GM23338 (cell line): Measurements from ENCODE around the gene COTL1.

Source experiments
- CREB1 ChIP-seq: fragments of 250-450 bp; sonication (Bioruptor Pico); IDR thresholded peaks from 2 replicates; pipeline ENCODE4 v1.5.0; 2020; ENCODE audit warnings: low read depth, mild to moderate bottlenecking, moderate library complexity
- EZH2 ChIP-seq: fragments of 200-600 bp; sonication (generic); IDR thresholded peaks from one replicate; pipeline ENCODE4 v1.8.0; 2017; ENCODE audit warnings: antibody characterized with exemption, mild to moderate bottlenecking, low read depth; ENCODE audit not compliant: unreplicated experiment
- EZH2phosphoT487 ChIP-seq: fragments of 200-600 bp; sonication (generic); IDR thresholded peaks from one replicate; pipeline ENCODE4 v1.8.1; 2018; ENCODE audit warnings: antibody characterized with exemption; ENCODE audit not compliant: unreplicated experiment
- JUNB ChIP-seq: IDR thresholded peaks from one replicate; pipeline ENCODE4 v1.6.1; 2016; ENCODE audit warnings: antibody characterized with exemption; ENCODE audit not compliant: unreplicated experiment
- NANOG ChIP-seq: IDR thresholded peaks from 2 replicates; pipeline ENCODE4 v1.6.1; 2016; ENCODE audit warnings: antibody characterized with exemption, borderline replicate concordance
- POLR2AphosphoS5 ChIP-seq: IDR thresholded peaks from 2 replicates; pipeline ENCODE4 v1.6.1; 2016; ENCODE audit warnings: antibody characterized with exemption, low read depth
- ZNF114 ChIP-seq: fragments of 250-450 bp; sonication (Bioruptor Pico); IDR thresholded peaks from 2 replicates; pipeline ENCODE4 v1.5.0; 2020; ENCODE audit warnings: mild to moderate bottlenecking, moderate library complexity
- ZNF331 ChIP-seq: fragments of 250-450 bp; sonication (Bioruptor Pico); IDR thresholded peaks from 2 replicates; pipeline ENCODE4 v1.5.0; 2020; ENCODE audit warnings: low read depth, mild to moderate bottlenecking, moderate library complexity
- TF ChIP-seq, protein P1 (sequence below), 2 experiments: fragments of 200-600 bp in 1 of 2; sonication (generic) in 1 of 2; conservative IDR thresholded peaks; 2 replicates each; pipeline versions ENCODE4 v1.5.1 to v1.6.1; 2016 to 2017; ENCODE audit warnings: antibody characterized with exemption in 2 of 2, low read depth in 2 of 2, mild to moderate bottlenecking in 2 of 2, moderate library complexity in 1 of 2
- TF ChIP-seq, protein P2 (sequence below): IDR thresholded peaks from one replicate; pipeline ENCODE4 v1.6.1; 2018; ENCODE audit warnings: antibody characterized with exemption; ENCODE audit not compliant: unreplicated experiment
- TF ChIP-seq, protein P3 (sequence below): fragments of 250-450 bp; sonication (Bioruptor Pico); IDR thresholded peaks from 2 replicates; pipeline ENCODE4 v1.5.0; 2020; ENCODE audit warnings: mild to moderate bottlenecking, moderate library complexity

DNA sequence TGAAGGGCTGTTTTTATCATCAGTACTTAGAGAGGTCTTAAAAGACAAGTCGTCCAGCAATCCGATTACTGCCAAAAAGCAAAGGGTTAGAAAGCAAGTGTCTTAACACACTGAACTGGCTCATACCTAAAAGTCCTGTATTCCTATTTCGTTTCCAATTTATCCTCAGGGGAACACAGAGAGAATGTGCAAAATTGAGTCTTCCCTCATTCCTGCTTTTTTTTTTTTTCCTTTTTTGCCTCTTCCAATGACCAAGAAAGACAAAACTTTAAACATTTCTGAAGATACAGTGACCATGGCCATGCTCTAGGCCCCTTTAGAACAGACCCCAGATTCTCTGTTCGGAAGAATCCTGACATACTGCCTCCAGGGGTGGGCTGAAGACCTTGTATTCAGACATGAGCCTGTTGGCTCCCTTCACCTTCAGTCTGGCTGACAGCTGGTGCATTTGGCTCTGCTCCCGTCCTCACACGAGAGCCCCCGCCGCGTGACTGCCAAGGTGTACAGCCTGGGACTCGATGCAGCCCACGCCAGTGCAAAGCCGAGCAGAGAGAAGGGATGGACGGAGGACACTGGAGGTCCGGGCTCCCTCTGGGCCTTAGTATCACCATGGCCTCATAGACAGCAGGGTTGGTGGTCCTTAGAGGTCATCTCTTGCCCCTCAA, 47.0 kb downstream of the COTL1 start:
- TF ChIP-seq, protein P1, sequence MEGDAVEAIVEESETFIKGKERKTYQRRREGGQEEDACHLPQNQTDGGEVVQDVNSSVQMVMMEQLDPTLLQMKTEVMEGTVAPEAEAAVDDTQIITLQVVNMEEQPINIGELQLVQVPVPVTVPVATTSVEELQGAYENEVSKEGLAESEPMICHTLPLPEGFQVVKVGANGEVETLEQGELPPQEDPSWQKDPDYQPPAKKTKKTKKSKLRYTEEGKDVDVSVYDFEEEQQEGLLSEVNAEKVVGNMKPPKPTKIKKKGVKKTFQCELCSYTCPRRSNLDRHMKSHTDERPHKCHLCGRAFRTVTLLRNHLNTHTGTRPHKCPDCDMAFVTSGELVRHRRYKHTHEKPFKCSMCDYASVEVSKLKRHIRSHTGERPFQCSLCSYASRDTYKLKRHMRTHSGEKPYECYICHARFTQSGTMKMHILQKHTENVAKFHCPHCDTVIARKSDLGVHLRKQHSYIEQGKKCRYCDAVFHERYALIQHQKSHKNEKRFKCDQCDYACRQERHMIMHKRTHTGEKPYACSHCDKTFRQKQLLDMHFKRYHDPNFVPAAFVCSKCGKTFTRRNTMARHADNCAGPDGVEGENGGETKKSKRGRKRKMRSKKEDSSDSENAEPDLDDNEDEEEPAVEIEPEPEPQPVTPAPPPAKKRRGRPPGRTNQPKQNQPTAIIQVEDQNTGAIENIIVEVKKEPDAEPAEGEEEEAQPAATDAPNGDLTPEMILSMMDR (conservative IDR thresholded peaks at IDR 0.05; ENCODE audit: low read depth in 2 of 2): no peak
- TF ChIP-seq NANOG: no peak
- no peak for TF ChIP-seq POLR2AphosphoS5
- no peak for TF ChIP-seq EZH2
- TF ChIP-seq EZH2phosphoT487: no peak
- TF ChIP-seq, protein P2, sequence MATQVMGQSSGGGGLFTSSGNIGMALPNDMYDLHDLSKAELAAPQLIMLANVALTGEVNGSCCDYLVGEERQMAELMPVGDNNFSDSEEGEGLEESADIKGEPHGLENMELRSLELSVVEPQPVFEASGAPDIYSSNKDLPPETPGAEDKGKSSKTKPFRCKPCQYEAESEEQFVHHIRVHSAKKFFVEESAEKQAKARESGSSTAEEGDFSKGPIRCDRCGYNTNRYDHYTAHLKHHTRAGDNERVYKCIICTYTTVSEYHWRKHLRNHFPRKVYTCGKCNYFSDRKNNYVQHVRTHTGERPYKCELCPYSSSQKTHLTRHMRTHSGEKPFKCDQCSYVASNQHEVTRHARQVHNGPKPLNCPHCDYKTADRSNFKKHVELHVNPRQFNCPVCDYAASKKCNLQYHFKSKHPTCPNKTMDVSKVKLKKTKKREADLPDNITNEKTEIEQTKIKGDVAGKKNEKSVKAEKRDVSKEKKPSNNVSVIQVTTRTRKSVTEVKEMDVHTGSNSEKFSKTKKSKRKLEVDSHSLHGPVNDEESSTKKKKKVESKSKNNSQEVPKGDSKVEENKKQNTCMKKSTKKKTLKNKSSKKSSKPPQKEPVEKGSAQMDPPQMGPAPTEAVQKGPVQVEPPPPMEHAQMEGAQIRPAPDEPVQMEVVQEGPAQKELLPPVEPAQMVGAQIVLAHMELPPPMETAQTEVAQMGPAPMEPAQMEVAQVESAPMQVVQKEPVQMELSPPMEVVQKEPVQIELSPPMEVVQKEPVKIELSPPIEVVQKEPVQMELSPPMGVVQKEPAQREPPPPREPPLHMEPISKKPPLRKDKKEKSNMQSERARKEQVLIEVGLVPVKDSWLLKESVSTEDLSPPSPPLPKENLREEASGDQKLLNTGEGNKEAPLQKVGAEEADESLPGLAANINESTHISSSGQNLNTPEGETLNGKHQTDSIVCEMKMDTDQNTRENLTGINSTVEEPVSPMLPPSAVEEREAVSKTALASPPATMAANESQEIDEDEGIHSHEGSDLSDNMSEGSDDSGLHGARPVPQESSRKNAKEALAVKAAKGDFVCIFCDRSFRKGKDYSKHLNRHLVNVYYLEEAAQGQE: no peak
- no peak for TF ChIP-seq ZNF114
- TF ChIP-seq, protein P3, sequence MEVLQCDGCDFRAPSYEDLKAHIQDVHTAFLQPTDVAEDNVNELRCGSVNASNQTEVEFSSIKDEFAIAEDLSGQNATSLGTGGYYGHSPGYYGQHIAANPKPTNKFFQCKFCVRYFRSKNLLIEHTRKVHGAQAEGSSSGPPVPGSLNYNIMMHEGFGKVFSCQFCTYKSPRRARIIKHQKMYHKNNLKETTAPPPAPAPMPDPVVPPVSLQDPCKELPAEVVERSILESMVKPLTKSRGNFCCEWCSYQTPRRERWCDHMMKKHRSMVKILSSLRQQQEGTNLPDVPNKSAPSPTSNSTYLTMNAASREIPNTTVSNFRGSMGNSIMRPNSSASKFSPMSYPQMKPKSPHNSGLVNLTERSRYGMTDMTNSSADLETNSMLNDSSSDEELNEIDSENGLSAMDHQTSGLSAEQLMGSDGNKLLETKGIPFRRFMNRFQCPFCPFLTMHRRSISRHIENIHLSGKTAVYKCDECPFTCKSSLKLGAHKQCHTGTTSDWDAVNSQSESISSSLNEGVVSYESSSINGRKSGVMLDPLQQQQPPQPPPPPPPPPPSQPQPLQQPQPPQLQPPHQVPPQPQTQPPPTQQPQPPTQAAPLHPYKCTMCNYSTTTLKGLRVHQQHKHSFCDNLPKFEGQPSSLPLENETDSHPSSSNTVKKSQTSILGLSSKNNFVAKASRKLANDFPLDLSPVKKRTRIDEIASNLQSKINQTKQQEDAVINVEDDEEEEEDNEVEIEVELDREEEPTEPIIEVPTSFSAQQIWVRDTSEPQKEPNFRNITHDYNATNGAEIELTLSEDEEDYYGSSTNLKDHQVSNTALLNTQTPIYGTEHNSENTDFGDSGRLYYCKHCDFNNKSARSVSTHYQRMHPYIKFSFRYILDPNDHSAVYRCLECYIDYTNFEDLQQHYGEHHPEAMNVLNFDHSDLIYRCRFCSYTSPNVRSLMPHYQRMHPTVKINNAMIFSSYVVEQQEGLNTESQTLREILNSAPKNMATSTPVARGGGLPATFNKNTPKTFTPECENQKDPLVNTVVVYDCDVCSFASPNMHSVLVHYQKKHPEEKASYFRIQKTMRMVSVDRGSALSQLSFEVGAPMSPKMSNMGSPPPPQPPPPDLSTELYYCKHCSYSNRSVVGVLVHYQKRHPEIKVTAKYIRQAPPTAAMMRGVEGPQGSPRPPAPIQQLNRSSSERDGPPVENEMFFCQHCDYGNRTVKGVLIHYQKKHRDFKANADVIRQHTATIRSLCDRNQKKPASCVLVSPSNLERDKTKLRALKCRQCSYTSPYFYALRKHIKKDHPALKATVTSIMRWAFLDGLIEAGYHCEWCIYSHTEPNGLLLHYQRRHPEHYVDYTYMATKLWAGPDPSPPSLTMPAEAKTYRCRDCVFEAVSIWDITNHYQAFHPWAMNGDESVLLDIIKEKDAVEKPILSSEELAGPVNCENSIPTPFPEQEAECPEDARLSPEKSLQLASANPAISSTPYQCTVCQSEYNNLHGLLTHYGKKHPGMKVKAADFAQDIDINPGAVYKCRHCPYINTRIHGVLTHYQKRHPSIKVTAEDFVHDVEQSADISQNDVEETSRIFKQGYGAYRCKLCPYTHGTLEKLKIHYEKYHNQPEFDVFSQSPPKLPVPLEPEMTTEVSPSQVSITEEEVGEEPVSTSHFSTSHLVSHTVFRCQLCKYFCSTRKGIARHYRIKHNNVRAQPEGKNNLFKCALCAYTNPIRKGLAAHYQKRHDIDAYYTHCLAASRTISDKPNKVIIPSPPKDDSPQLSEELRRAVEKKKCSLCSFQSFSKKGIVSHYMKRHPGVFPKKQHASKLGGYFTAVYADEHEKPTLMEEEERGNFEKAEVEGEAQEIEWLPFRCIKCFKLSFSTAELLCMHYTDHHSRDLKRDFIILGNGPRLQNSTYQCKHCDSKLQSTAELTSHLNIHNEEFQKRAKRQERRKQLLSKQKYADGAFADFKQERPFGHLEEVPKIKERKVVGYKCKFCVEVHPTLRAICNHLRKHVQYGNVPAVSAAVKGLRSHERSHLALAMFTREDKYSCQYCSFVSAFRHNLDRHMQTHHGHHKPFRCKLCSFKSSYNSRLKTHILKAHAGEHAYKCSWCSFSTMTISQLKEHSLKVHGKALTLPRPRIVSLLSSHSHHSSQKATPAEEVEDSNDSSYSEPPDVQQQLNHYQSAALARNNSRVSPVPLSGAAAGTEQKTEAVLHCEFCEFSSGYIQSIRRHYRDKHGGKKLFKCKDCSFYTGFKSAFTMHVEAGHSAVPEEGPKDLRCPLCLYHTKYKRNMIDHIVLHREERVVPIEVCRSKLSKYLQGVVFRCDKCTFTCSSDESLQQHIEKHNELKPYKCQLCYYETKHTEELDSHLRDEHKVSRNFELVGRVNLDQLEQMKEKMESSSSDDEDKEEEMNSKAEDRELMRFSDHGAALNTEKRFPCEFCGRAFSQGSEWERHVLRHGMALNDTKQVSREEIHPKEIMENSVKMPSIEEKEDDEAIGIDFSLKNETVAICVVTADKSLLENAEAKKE: no peak
- TF ChIP-seq ZNF331 (CRISPR knock-in tag): no peak
- no peak for TF ChIP-seq CREB1
- no peak for TF ChIP-seq JUNB
